Mammary epithelial cell (primary cell): ENCODE results near the gene SVEP1.

Source experiments
- CTCF ChIP-seq, 2 donors: IDR thresholded peaks in 1 of 2; conservative IDR thresholded peaks in 1 of 2; 2 replicates each; pipeline ENCODE4 v1.5.1; 2011 to 2012; ENCODE audit warnings: inconsistent platforms in 2 of 2, low read length in 2 of 2, mild to moderate bottlenecking in 2 of 2, control low read depth in 1 of 2, low read depth in 1 of 2; ENCODE audit not compliant: insufficient read depth in 1 of 2; ENCODE audit errors: extremely low read depth in 1 of 2
- EZH2 ChIP-seq: IDR thresholded peaks from 2 replicates; pipeline ENCODE4 v1.6.1; 2012; ENCODE audit warnings: low read length, inconsistent platforms, borderline replicate concordance

GRCh38 chr9:110452227-110452801 lies 127.2 kb downstream of the SVEP1 start:
- peak; percentile 47 to 54 for TF ChIP-seq CTCF (conservative IDR thresholded peaks at IDR 0.05 in 1 of 2, IDR thresholded peaks at IDR 0.05 in 1 of 2; ENCODE audit: extremely low read depth in 1 of 2, insufficient read depth in 1 of 2, low read depth in 1 of 2, low read length in 2 of 2)
- no peak for TF ChIP-seq EZH2
